Measurements from ENCODE around the gene TTLL5.

Gene TTLL5

DNA sequence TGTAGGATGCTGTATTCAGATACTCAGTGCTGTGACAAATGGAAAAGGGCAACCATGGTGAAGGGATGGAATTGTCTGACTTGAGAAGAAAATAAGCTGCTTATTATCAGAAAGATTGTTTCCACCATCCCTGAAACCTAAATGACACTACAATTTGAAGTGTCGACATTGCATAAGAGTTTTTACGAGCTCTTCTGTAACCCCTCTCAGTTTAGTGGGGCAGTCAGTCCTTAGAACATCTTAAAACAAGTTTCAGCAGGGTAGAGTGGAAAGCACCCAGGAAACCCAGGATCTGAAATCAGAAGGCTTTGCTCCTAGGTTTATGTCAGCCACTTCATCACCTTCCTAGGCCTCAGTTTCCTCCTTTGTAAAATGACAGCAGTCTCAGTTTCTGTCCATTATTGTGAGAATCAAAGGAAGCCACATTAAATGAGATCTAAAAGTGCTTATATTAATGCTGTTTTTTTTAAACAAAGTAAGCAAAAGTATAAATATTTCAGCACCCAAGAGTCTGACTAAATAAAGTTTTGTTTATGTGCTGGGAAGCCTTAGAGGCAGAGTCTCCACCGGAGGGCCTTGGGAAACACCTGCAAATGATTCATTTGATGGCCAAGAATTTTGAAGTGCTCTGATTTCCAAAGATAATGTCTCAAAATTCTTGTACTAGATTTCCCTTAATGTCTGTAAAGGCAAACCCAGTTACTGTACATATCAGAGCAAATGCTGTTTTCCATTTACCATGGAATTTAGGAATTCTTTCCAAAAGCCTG is 326.3 kb downstream of the TTLL5 start:
- Histone ChIP-seq H3K9me3 (ENCODE audit: low read length) (no peaks in the 10 kb centered on the region), H3K27ac (ENCODE audit: low read depth, low read length) (no peak overlapping the region), H3K4me1 (ENCODE audit: insufficient read depth, low read length) (peaks cover 23% of the 10 kb centered on the region), H3K9ac (ENCODE audit: low read length) (no peak overlapping the region), H3K27me3 (ENCODE audit: control insufficient read depth in 1 of 2, insufficient read depth in 2 of 2, low read length in 2 of 2) (no peaks in the 10 kb centered on the region), H3K36me3 (ENCODE audit: insufficient read depth, low read length) (peaks cover 17% of the 10 kb centered on the region), H3K4me3 (ENCODE audit: low read depth in 1 of 2, low read length in 2 of 2) (no peak overlapping the region)

DNA sequence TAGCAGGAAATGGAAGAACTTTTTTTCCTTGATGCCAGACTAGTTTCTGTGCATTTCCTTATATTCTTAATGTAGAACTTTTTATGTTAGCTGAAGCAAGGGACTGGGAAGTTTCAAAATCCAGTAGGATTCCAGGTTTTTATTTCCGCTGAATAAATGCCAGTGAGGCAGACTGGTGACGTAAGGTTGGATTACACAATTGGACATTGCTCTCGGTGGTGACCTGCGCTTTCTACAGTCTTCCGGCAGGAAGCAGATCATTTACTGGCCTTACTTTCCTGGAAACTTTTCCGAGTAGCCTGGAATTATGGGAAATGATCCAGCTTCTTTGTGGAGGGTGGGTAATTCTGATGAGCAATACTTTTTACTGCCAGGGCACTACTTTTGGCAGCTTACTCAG is 328.1 kb downstream of the TTLL5 start:
- H3K9me3 ChIP-seq (ENCODE audit: low read length): no peaks in the 10 kb centered on the region
- no peak overlapping the region for H3K9ac ChIP-seq (ENCODE audit: low read length)

GRCh38 chr14:75990297-75990696 is 329.3 kb downstream of the TTLL5 start:
- Histone ChIP-seq H3K4me3 (ENCODE audit: low read depth in 1 of 2, low read length in 2 of 2) (no peak overlapping the region), H3K4me1 (ENCODE audit: insufficient read depth, low read length) (peaks cover 24% of the 10 kb centered on the region), H3K9ac (ENCODE audit: low read length) (no peak overlapping the region), H3K27me3 (ENCODE audit: control insufficient read depth in 1 of 2, insufficient read depth in 2 of 2, low read length in 2 of 2) (no peaks in the 10 kb centered on the region), H3K27ac (ENCODE audit: low read depth, low read length) (no peak overlapping the region), H3K36me3 (ENCODE audit: insufficient read depth, low read length) (peaks cover 23% of the 10 kb centered on the region), H3K9me3 (ENCODE audit: low read length) (no peaks in the 10 kb centered on the region)

More for the DNA sequence above, 328.1 kb downstream of the TTLL5 start:
- Histone ChIP-seq H3K27ac (ENCODE audit: low read depth, low read length) (no peak overlapping the region), H3K4me1 (ENCODE audit: insufficient read depth, low read length) (peaks cover 24% of the 10 kb centered on the region), H3K27me3 (ENCODE audit: control insufficient read depth in 1 of 2, insufficient read depth in 2 of 2, low read length in 2 of 2) (no peaks in the 10 kb centered on the region), H3K36me3 (ENCODE audit: insufficient read depth, low read length) (peaks cover 23% of the 10 kb centered on the region), H3K4me3 (ENCODE audit: low read depth in 1 of 2, low read length in 2 of 2) (no peak overlapping the region)

GRCh38 chr14:75991753-75992152 is 330.7 kb downstream of the TTLL5 start:
- Histone ChIP-seq H3K27me3 (ENCODE audit: control insufficient read depth in 1 of 2, insufficient read depth in 2 of 2, low read length in 2 of 2) (no peaks in the 10 kb centered on the region), H3K4me3 (ENCODE audit: low read depth in 1 of 2, low read length in 2 of 2) (no peak overlapping the region), H3K9me3 (ENCODE audit: low read length) (no peaks in the 10 kb centered on the region), H3K27ac (ENCODE audit: low read depth, low read length) (peak overlapping the region; percentile 7), H3K9ac (ENCODE audit: low read length) (no peak overlapping the region), H3K4me1 (ENCODE audit: insufficient read depth, low read length) (peaks cover 29% of the 10 kb centered on the region), H3K36me3 (ENCODE audit: insufficient read depth, low read length) (peaks cover 23% of the 10 kb centered on the region)

- H3K36me3 ChIP-seq (ENCODE audit: insufficient read depth, low read length): peaks cover 31% of the 10 kb centered on the region
- H3K4me1 ChIP-seq (ENCODE audit: insufficient read depth, low read length): peaks cover 24% of the 10 kb centered on the region
- H3K9ac ChIP-seq (ENCODE audit: low read length): no peak overlapping the region
- H3K9me3 ChIP-seq (ENCODE audit: low read length): no peaks in the 10 kb centered on the region
- H3K27me3 ChIP-seq (ENCODE audit: control insufficient read depth in 1 of 2, insufficient read depth in 2 of 2, low read length in 2 of 2): no peaks in the 10 kb centered on the region
- H3K27ac ChIP-seq (ENCODE audit: low read depth, low read length): no peak overlapping the region
- no peak overlapping the region for H3K4me3 ChIP-seq (ENCODE audit: low read depth in 1 of 2, low read length in 2 of 2)
Observed at GRCh38 chr14:75993567-75994041, 332.6 kb downstream of the TTLL5 start.

GRCh38 chr14:75995372-75996041 is 334.5 kb downstream of the TTLL5 start:
- peaks cover 24% of the 10 kb centered on the region for H3K4me1 ChIP-seq (ENCODE audit: insufficient read depth, low read length)
- H3K27me3 ChIP-seq (ENCODE audit: control insufficient read depth in 1 of 2, insufficient read depth in 2 of 2, low read length in 2 of 2): no peaks in the 10 kb centered on the region
- H3K4me3 ChIP-seq (ENCODE audit: low read depth in 1 of 2, low read length in 2 of 2): peak overlapping the region in 1 of 2 donors; percentile 41
- H3K9me3 ChIP-seq (ENCODE audit: low read length): no peaks in the 10 kb centered on the region
- peaks cover 26% of the 10 kb centered on the region for H3K36me3 ChIP-seq (ENCODE audit: insufficient read depth, low read length)
- H3K9ac ChIP-seq (ENCODE audit: low read length): no peak overlapping the region
- peak overlapping the region; percentile 73 for H3K27ac ChIP-seq (ENCODE audit: low read depth, low read length)

GRCh38 chr14:75996488-75996887 is 335.4 kb downstream of the TTLL5 start:
- Histone ChIP-seq H3K4me3 (ENCODE audit: low read depth in 1 of 2, low read length in 2 of 2) (no peak overlapping the region), H3K9me3 (ENCODE audit: low read length) (no peaks in the 10 kb centered on the region), H3K36me3 (ENCODE audit: insufficient read depth, low read length) (peaks cover 31% of the 10 kb centered on the region), H3K27me3 (ENCODE audit: control insufficient read depth in 1 of 2, insufficient read depth in 2 of 2, low read length in 2 of 2) (no peaks in the 10 kb centered on the region), H3K4me1 (ENCODE audit: insufficient read depth, low read length) (peaks cover 22% of the 10 kb centered on the region), H3K9ac (ENCODE audit: low read length) (no peak overlapping the region), H3K27ac (ENCODE audit: low read depth, low read length) (no peak overlapping the region)

GRCh38 chr14:75999511-76000190 is 338.6 kb downstream of the TTLL5 start:
- Histone ChIP-seq H3K4me3 (ENCODE audit: low read depth in 1 of 2, low read length in 2 of 2) (no peak overlapping the region), H3K27me3 (ENCODE audit: control insufficient read depth in 1 of 2, insufficient read depth in 2 of 2, low read length in 2 of 2) (no peaks in the 10 kb centered on the region), H3K36me3 (ENCODE audit: insufficient read depth, low read length) (peaks cover 29% of the 10 kb centered on the region), H3K4me1 (ENCODE audit: insufficient read depth, low read length) (peaks cover 12% of the 10 kb centered on the region), H3K27ac (ENCODE audit: low read depth, low read length) (no peak overlapping the region), H3K9me3 (ENCODE audit: low read length) (peaks cover 4% of the 10 kb centered on the region), H3K9ac (ENCODE audit: low read length) (no peak overlapping the region)

- Histone ChIP-seq H3K36me3 (ENCODE audit: insufficient read depth, low read length) (peaks cover 41% of the 10 kb centered on the region), H3K4me3 (ENCODE audit: low read depth in 1 of 2, low read length in 2 of 2) (no peak overlapping the region), H3K4me1 (ENCODE audit: insufficient read depth, low read length) (no peaks in the 10 kb centered on the region), H3K9ac (ENCODE audit: low read length) (no peak overlapping the region), H3K9me3 (ENCODE audit: low read length) (peaks cover 10% of the 10 kb centered on the region), H3K27ac (ENCODE audit: low read depth, low read length) (no peak overlapping the region), H3K27me3 (ENCODE audit: control insufficient read depth in 1 of 2, insufficient read depth in 2 of 2, low read length in 2 of 2) (no peaks in the 10 kb centered on the region)
Observed at GRCh38 chr14:76002383-76002782, 341.3 kb downstream of the TTLL5 start.
